AG08396 (cell line): ENCODE results near the gene PRSS56.

Experiments used
- DNase-seq: peaks from one replicate; pipeline ENCODE4 v3.0.0; 2012; ENCODE audit warnings: low spot score, mixed read lengths

The PRSS56 gene

DNA sequence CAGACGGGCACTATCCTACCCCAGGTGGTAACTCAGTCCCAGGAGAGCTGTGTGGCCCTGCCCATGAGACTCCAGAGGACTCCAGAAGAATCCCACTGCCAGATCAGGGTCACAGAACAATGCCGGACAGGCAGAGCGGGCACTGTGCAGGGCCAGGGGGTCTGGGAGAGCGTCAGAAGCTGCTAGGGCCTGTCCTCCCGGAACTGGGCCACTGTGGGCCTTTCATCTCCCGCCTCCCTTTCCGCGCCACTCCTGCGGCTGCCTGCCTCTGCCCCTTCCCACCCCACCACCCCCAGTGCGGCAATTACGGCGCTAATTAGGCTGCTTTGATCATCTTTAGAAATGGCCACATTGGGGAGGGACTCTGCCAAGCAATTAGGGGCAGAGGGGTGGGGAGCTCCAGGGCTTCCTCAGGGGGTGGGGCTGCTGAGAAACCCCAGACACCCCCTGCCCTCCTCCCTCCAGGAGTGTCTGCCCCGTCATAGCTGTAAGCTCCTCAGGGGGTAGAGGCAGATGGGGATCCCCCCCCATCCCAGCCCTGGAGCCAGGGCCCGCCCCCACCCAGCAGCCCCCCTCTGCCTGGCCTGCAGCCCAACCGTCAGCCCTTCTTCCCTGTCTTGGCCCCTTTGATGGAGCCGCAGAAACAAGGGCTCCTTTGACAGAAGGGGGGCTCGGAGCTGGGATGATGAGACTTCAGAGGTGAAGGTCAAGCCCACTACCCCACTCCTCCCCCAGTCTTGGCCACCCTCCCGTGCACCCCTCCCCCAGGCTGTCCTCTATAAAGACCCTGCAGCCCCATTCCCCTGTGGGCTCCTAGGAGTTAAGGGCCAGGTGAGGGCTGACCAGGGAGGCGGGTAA, at the start of gene PRSS56:
Gene PRSS56 (plus strand): TSS at position 808 of the 858 bp plus-strand sequence. CDS start 211 bp downstream, outside the sequence.
- DNase-seq = no peak

- DNase-seq = no peak
These were observed 46.7 kb upstream of the PRSS56 start for GRCh38 chr2:232473467-232473890.

DNA sequence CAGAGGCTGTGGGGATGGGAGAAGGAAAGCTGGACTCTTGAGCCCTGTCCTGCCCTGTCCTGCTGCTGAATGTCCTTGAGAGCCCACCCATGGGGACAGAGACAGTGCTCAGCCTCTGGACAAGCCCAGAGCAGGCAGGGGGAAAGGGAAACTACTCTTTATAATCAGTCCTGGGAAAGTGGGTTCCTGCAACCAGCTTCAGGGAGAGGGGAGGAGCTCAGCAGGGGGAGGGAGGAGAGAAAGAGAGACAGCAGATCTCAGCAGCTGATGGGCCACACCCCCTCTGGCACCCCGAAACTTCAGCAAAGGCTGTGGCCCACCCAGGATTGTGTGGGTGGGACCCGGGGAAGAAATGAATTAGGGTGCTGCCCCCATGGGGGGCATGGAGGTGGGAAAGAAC, 44.1 kb upstream of the PRSS56 start:
- no peak for DNase-seq

GRCh38 chr2:232476791-232477190, 43.4 kb upstream of the PRSS56 start:
- no peak for DNase-seq

DNA sequence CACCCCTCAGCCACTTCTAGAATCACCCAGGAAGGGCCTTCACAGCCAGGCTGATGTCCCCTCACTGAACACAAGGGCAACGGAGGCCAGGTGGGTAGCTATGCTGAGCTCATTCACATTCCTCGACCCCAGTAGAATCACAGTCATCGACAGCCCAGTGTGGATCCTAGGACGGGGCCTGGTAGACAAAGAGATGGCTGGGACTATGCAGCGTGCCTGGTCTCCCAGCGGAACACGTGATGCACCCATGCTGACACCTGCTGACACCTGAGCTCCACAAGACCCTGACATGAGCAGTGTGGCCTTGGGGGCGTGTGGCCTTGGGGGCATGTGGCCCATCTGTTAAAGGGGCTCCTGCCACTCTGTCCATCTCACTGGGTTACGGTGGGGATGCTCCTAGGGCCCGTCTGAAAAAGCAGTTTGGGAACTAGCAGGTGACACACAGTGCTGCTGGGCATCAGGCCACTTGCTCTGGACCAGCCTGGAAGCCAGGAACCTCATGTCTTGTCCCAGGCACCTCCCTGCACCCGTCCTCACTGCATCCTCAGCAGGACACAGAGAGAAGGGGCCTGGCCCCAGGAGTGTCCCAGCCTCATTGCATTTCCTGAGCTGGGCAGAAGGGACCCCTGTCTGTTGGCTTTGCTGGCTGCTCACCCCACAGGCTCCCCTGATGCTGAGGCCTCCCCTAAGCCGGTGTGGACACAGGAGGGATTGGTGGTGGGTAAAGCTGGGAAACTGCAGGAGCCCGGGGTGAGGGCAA, 42.3 kb upstream of the PRSS56 start:
- no peak for DNase-seq

DNA sequence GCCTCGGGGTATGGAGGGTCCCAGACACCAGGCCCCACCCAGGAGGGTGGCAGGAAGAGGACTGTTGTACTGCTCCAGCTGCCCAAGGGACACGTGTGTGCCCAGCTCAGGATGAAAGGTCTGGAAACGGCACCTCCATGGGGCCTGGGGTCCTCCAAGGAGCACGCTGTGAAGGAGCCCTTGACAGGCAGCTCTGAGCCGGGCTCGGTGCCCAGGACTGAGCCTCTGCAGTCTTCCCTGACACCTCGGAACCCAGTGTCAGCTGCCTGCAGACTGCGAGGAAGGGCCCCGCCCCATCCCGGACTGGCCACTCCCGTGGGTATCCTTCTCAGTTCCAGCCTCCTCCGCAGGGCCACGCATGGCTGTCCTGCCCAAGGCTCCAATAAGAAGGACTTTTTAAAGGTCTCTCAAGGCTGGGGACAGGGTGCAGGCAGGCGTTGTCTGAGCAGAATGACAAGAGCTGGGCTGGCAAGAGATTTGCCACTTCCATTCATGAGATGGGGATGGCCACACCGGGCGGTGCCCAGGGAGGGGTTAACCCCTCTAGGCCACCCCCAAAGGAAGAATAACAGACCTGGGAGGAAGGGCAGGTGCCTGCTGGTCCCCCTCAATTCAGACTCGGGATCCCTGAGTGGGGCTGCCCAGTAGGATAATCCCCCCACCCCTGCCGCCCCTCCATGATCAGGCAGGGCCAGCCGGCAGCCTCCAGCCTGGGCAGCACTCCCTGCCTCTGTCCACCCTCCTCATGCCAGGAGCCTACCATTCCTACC, 41.4 kb upstream of the PRSS56 start:
- DNase-seq = no peak

DNA sequence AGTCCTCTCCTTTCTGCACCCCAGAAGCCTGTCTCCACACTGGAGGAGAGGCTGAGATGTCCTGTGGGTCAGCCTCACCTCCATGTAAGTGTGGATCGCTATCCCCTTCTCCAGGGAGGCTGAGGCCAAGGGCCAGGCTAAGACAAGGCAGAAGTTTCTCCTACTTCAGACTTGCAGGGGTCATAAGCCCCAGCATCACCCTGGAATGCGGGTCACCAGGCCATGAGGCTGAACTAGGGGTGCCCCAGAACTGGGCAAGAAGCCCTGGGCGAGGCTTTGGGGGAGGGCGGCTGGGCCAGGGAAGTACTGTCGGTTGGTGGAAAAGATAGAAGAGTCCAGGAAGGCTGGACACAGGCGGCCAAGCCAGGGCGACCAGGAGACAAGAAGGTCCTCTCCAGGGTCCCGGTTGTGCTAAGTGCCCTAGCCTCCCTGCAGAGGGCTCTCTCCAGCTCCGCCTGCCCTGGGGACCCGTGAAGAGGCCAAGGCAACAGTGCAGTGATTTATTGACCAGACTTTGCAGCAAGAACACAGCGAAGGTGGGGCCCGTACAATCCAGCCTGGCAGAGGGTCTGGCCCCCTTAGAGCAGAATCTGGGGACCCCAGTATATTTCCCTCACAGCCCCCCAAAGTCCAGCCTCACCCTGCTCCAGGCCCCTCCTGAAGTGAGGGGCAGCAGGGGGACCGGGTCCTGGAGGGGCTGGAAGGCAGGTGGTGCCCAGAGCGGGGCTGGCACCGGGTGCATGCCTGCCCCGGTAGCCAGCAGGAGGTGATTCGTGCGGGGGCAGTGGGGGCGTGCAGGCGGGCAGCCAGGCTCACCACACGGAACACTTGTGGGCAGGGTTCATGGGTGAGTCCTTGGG, 40.6 kb upstream of the PRSS56 start:
- DNase-seq = no peak

- DNase-seq = no peak
These were observed 39.7 kb upstream of the PRSS56 start for GRCh38 chr2:232480201-232481190.

- DNase-seq = no peak
These were observed 38.7 kb upstream of the PRSS56 start for GRCh38 chr2:232481322-232482140.

- no peak for DNase-seq
These were observed 37.6 kb upstream of the PRSS56 start for GRCh38 chr2:232482301-232483238.

GRCh38 chr2:232483311-232483922, 36.8 kb upstream of the PRSS56 start:
- DNase-seq = no peak

DNA sequence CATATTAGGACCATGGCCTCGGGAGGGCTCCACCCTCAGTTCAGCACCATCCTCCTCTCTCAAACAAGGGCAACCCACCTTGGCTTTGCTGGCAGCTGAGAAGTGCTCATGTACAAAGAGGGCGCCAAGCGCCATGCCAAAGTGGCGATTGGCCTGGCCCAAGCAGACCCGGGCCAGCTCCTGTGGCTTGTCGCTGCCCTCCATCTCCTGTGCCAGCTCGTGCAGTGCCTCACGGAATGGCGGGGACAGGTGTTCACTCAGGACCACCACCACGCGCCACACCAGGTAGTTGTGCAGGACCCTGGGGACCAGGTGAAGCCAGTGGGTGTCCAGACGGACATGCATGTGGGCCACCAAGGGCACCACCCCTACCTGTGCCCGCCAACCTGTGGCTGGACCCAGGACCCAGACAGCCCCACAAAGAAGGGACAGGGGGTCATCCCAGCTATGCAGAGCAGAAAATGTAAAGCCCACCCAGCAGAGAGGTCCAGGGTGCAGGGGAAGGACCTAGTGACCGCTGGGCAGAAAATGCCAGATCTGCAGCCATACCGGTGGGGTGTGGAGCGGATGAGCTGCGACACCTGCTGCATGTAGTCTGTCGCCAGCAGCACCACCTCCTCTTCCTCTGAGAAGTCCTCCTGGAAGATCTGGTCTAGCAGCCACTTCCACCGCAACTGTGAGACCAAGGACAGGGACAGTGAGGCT, 36.1 kb upstream of the PRSS56 start:
- no peak for DNase-seq

- DNase-seq = no peak
These were observed 35.4 kb upstream of the PRSS56 start for GRCh38 chr2:232484628-232485347.

- DNase-seq = no peak
These were observed 34.8 kb upstream of the PRSS56 start for GRCh38 chr2:232485348-232485756.

GRCh38 chr2:232485757-232486557, 34.2 kb upstream of the PRSS56 start:
- DNase-seq = no peak
